GM21526 (cell line): Measurements from ENCODE around the gene L1CAM.
A peak's percentile ranks its signal among the peaks of the same experiment; 100 is the strongest.

Experiments
- ATAC-seq: cut with Tn5 transposase; IDR thresholded peaks from one replicate; pipeline ENCODE4 v1.9.1; 2021; ENCODE audit warnings: moderate library complexity; ENCODE audit not compliant: unreplicated experiment, low FRiP score

L1CAM gene, protein sequence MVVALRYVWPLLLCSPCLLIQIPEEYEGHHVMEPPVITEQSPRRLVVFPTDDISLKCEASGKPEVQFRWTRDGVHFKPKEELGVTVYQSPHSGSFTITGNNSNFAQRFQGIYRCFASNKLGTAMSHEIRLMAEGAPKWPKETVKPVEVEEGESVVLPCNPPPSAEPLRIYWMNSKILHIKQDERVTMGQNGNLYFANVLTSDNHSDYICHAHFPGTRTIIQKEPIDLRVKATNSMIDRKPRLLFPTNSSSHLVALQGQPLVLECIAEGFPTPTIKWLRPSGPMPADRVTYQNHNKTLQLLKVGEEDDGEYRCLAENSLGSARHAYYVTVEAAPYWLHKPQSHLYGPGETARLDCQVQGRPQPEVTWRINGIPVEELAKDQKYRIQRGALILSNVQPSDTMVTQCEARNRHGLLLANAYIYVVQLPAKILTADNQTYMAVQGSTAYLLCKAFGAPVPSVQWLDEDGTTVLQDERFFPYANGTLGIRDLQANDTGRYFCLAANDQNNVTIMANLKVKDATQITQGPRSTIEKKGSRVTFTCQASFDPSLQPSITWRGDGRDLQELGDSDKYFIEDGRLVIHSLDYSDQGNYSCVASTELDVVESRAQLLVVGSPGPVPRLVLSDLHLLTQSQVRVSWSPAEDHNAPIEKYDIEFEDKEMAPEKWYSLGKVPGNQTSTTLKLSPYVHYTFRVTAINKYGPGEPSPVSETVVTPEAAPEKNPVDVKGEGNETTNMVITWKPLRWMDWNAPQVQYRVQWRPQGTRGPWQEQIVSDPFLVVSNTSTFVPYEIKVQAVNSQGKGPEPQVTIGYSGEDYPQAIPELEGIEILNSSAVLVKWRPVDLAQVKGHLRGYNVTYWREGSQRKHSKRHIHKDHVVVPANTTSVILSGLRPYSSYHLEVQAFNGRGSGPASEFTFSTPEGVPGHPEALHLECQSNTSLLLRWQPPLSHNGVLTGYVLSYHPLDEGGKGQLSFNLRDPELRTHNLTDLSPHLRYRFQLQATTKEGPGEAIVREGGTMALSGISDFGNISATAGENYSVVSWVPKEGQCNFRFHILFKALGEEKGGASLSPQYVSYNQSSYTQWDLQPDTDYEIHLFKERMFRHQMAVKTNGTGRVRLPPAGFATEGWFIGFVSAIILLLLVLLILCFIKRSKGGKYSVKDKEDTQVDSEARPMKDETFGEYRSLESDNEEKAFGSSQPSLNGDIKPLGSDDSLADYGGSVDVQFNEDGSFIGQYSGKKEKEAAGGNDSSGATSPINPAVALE

DNA sequence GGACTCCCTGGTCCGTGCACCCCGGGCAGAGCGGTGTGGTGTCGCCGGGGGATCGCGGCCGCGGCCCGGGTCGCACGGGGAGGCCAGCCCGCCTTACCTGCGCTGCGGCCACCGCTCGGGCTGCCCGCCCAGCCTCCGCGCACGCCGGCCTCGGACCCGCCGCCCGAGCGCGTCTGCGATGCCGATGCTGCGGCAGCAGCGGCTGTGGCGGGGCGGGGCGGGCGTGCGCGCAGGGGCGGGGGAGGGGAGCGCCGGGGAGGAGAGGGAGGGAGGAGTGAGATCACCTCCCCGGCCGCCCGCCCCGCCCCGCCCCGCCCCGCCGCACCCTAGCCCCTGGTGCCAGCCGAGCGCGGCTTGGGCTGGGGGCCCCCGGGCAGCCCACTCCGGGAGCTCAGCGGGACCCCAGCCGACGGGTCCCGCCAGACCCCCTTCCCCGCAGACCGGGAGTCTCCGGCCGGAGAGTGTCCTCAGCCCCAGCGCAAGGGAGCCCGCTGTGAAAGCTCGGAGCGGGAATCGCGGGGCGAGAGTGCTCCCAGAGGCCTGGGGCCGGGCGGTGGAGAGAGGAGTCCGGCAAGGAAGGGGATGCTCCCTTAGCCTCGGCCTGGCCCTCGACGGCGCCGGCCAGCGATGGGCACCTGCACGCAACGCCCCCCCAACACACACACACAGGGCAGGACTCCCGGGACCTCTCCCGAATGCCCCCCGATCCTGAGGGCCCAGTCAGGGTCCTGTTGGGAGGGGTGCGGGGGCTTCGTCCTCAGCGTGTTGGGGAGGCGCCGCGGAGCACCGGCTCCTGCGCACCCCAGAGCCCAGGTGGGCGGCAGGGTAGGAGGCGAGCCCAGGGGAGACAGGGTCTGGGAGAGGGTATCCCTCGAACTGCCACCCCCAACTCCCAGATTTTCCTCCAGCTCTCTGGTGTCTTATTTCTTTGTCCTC lies at the start of gene L1CAM:
L1CAM (minus strand) TSS at position 206 of the 936 bp plus-strand sequence. CDS start 10,337 bp downstream, outside the sequence.
- no peak for ATAC-seq

DNA sequence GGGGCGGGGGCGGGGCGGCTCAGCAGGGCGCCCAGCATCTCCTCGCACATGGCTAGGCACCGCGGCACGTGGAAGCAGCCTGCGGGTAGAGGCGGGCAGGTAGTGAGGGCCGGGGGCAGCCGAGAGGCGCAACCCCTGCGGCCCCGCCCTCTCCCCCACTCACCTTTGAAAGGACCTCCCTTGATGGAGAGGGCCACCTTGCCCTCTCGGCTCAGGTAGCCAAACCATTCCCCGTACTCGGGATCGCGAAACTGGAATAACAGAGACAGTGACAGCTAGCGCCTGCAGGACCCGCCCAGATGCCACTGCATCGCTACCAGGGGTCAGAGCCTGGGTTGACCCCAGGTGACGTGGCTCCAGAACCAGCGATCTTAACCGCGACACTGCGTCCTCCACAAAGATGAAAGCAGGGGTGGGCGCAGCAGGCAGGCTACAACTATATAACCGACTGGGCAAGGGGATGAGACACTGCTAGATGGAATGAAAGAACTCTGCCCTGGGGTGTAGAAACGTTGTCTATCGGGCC lies 49.4 kb upstream of the L1CAM start:
- ATAC-seq: peak; percentile 9

DNA sequence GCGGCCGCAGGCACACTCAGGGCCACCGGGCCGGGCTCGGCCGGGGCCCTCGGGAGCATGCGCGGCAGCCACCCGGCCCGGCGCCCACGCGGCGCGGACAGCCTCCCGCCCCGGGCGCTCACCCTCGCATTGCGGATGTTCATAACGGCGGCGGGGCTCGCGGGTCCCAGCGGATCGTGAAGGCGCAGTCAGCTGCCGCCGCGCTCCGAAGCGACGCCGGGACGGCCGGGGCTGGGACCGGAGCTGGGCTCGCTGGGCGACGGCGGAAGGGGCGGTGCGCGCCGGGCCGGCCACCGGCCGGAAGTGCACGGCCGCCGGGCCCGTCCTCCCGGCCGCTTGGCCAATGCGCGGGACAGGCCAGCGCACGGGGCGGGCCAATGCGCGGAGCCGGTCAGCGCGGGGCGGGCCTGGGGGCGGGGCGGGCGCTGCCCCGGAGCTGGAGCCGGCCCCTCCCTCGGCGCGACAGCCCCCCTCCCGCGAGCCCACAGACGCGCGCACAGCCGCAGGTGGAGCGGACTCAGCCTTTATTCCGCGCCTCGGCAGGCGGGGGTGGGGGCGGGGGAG lies 48.9 kb upstream of the L1CAM start, which contains the start of gene NAA10:
NAA10 (minus strand) TSS at position 276 of the 564 bp plus-strand sequence; CDS start at position 143, 133 bp downstream.
- ATAC-seq: peak; percentile 86

DNA sequence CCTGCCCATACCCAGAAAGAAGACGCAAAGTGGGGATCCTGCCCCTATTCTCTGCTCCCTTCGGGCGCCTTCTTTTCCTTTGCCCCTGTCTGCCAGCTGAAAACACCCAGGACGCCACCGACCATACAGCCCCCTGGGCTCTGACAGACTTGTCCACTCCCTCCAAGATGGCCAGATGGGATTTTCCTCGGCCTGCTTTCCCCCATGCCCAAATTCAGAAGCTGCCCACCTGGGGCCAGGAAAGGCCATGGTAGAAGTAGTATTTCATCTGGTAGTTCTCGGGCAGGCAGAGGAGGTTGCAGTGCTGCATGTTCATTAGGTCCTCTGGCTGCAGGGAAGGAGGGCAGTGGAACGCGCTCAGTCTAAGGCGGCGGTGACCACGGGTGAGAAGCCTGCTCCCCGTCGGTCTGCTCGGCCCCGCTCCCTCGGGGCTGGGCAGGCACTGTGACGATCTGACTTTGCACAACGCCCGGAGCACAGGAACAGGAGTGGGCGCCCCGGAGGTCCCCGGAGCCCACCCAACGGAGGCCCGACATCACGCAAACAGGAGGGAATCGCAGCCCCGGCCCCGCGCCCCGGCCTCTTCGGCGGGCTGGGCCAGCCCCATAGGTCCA lies 48.3 kb upstream of the L1CAM start:
- peak; percentile 14 for ATAC-seq

DNA sequence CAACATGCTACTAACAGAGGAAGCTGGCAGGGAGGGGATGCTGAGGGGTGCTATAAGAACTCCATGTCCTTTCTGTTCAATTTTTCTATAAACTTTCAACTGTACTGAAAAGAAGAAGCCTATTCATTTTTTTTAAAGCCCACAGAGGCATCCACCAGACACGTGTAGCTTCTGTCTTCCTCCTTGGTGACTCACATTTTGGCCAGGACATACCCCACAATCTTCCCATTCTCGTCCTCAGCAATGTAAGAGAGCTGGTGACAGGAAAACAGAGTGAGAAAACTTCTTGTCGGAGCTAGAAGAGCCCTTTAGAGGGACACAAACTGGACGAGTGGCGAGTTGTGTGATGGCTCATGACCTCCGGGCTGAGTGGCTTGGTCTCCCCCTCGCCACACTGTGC lies 47.8 kb upstream of the L1CAM start:
- ATAC-seq: no peak

DNA sequence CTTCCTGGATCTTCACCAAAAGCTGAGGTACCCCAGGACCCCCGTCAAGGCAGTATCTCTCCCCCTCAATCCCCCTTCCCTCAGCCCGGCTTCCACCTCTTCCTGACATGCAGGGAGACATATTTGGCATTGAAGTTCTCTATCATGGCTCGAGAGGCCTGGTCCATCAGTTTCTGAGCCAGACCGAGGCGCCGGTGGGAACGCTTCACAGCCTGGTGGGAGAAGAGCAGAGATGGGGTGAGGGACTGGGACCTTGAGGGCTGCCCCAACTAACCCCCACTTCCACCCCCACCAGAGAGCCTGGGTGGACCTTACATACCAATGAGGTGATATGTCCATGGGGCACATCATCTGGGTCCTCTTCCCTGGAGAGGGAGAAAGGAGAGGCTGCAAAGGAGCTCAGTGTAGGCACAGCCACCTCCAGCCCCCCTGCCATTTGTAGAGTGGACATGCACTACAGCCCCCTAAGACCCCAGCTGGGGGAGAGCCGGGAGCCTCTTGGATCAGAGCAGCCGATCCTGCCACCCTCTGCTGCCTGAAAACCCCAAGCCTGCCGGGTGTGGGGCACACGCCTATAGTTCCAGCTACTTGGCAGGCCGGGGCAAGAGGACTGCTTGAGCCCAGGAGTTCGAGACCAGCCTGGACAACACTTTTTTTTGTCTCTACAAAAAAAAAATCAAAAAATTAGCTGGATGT lies 46.4 kb upstream of the L1CAM start:
- ATAC-seq: no peak

DNA sequence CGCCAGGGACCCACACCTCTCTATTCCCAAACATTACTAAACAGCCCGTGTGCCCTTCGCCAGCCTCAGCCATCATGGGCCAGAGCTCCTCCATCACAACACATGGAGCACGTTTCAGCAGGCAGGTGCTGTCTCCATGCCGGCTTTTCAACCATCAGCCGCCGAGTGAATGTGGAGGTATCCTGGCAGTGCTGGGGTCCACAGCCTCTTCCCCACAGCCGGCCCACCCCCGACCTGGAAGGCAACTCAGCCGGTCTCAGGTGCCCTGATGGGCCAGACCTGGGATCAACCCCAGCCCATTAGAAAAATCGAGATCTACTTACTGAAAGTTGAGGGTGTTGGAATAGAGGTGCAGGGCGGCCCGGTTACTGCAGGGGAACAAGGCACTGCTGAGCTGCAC lies 45.8 kb upstream of the L1CAM start:
- ATAC-seq: no peak

DNA sequence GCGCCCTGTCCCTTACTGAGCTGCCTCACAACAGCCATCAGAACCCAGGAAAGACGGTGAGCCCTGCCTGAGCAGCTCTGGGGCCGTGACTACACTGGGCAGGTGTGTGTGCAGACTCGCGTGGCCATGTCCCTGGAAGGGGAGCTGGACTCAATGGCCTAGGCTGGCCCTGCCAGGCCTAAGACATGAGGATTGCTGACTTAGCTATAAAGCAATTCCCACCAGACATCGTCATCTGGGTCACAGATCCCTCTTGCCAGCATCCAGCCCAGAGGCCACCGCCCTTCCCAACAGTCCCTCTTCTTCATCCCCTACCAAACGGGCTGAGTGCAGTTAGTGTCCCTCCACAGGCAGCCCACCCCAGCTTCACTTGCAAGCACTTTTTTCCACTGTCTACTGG lies 45.2 kb upstream of the L1CAM start:
- no peak for ATAC-seq

DNA sequence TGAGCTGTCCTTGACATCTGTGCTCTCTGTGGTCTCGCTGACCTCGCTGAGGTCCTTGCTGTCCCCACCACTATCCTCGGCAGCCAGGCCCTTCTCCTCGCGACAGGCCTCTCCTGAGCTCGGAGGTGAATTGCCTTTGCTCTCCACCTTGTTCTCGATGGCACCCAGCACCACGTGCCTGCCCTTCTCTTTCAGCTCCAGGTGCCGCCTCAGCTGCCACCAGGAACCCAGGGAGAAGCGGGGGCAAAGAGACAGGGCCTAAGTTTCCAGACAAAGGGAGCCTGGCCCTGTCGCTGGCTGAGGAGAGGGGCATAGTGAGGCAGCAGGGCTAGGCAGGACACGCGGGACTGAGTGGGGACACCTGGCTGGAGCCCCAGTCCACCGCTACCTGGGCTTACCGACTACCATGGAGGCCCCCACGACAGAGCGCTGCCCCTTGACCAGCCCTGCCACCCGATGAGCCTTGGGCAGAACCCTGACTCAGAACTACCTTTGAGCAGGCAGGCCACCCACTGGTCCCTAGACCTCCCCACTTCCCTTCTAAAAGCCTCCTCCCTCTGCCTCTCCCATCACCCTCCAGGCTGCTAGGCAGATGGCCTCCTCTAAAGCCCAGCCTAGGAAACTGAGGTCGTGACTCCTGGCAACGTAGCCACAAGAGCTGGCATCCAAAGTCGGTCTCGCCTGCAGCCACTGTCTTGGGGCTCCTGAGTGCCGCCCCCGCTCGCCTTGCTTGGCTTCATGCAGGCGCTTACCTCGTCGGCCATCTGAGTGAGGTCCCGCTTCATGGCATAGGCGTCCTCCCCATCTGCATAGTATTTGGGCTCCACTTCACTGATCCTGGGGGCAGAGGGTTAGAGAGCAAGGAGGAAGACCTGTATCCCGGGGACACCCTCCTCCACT lies 44.3 kb upstream of the L1CAM start:
- no peak for ATAC-seq

DNA sequence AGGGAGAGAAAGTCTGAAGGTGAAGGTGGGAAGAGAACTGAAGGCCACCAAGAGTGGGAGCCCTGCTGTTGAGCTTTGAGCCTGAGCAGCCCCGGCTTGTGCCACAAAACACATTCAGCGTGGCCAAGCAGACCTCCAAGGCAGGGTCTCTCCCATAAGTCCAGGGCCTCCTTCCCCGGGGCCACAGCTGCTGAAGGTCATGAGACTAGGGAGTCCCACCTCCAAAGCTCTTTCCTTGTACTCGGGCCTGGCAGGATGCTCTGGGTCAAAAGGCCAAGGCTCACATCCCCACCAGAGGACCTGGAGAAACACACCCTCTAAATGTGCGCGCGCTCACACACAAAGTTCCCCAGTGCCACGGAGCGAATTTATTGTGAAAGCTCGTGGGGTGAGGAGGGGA lies 43.6 kb upstream of the L1CAM start:
- ATAC-seq: no peak

DNA sequence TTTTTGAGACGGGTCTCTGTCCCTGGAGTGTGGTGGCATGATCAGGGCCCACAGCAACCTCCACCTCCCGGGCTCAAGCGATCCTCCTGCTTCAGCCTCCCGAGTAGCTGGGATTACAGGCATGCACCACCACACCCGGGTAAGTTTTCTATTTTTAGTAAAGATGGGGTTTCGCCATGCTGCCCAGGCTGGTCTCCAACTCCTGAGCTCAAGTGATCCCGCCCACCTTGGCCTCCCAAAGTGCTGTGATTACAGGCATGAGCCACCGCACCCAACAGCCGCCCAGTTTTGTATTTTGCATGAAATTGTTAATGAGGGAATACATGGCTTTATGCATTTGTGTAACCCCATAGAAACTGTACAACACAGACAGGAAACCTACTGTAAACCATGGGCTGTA lies 42.9 kb upstream of the L1CAM start:
- ATAC-seq: no peak

DNA sequence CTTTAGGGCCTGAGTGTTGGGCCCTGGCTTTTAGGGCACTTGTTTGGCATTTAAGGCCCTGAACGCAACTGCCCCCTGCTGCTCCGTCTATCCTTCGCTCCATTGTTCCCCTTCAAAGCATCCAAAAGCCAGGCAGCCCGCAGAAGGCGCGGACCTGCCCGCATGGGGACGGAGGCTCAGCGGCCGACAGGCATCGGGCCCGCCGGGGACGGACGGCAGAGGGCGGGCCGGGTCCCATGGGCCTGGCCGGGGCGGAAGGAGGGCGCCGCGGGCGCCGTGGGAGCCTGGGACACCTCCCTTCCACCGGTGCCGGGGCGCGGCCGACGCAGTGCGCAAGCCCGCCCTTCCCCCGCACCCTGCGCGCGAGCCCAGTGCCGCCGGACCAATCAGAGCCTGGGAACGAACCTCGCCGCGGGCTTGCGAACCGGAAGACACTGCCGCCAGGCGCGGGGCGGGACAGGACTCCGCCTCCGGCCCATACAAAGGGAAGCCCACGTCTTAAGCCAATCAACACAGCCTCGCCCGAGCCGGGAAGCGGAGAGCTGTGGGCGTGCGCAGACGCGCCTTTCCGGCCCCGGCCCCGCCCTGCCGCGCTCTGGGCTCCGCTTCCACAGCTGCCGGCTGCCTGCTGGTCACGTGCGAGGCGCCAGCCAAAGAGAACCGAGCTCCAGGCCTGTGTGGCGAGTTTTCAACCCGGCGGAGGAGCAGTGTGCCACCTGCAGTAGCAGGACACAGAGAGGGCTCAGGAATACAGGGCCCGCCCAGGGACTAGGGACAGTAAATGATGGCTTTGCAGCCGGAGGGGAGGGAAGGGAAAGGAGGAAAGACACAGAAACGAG lies 42.2 kb upstream of the L1CAM start:
- ATAC-seq: peak; percentile 81

DNA sequence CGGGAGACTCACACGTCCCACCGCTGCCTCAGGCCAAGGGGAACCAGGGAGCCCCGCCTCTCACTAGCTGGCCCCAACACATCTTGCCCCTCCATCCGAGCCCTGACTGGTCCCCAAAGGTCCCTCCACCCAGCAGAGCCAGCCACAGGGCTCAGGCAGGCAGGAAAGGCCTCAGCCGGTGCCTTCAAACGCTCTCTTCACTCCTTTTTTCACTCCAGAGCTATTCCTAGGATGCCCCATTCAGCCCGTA lies 41.6 kb upstream of the L1CAM start:
- no peak for ATAC-seq

DNA sequence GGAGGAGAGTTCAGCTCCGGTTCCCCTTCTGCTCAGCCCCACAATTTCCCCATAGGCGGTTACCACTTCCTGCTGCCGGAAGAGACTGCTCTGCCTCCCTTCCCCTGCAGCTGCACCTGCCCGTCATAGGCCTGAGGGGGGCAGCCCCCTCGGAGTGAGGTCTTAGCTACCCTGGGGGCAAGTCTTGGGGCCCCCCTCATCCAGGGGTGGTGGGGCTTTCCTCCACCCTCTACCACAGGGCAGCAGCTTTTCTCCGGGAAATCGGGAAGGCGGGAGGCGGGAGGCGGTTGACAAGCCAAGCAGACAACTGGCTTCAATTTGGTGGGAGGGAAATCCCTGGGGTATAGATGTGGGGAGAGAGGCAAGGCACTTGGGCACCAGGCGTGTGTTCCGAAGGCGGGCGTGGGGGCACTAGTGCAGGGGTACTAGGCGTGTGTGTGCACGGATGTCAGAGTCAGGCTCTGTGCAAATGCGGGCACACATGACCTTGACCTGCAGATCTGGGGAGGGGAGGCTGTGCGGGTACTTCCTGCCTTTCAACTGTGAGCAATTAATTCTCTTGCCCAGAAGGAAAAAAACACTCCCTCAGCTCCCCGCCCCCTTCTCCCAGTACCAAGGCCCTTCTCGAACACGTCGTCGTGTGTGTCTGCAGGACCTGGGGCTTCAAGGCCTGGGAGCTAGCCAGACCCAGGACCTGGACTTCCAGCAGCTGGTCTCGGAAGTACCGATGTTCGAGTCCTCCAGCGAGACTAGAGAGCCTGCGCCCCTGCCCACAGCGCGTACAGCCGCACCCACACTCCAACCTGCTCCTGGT lies 41.1 kb upstream of the L1CAM start:
- peak; percentile 39 for ATAC-seq

DNA sequence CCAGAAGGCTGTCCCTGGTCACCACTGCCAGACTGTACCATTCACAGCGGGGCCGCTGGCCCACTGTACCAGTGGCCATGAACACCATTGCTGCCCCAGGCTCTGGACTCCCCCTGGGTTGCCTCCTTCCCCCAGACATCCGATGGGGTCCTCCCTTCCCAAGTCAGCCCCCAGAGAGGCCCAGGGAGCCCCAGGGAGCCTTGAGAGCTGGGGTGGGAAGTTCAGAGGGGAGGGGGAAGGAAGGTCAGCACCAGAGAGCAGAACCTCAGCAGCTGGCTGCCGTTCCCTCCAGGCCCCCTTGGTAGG lies 40.5 kb upstream of the L1CAM start:
- ATAC-seq: no peak
